Parathyroid adenoma (tissue), 2 donors: ENCODE data around the gene SYT12.

Source experiments
- H2AFZ ChIP-seq: fragments of 300-600 bp; sonication (generic); one replicate; pipeline ENCODE4 v1.7.0; 2017; ENCODE audit warnings: antibody characterized with exemption, mild to moderate bottlenecking
- H3K27ac ChIP-seq: fragments of 300-600 bp; sonication (generic); one replicate; pipeline ENCODE4 v1.7.0; 2017
- H3K27me3 ChIP-seq: fragments of 300-600 bp; sonication (generic); one replicate; pipeline ENCODE4 v1.7.0; 2017; ENCODE audit warnings: low read length; ENCODE audit not compliant: control insufficient read depth, insufficient read depth
- H3K36me3 ChIP-seq: fragments of 300-600 bp; sonication (generic); one replicate; pipeline ENCODE4 v1.7.0; 2017; ENCODE audit warnings: low read length; ENCODE audit not compliant: control insufficient read depth, insufficient read depth
- H3K4me1 ChIP-seq: fragments of 300-600 bp; sonication (generic); one replicate; pipeline ENCODE4 v1.7.0; 2017; ENCODE audit warnings: control low read depth
- H3K4me2 ChIP-seq: fragments of 300-600 bp; sonication (generic); one replicate; pipeline ENCODE4 v1.7.0; 2017; ENCODE audit warnings: low read length
- H3K4me3 ChIP-seq: fragments of 300-600 bp; sonication (generic); one replicate; pipeline ENCODE4 v1.7.0; 2017; ENCODE audit warnings: low read depth, low read length
- H3K79me2 ChIP-seq: fragments of 300-600 bp; sonication (generic); one replicate; pipeline ENCODE4 v1.7.0; 2017; ENCODE audit warnings: control low read depth
- H3K9ac ChIP-seq: fragments of 300-600 bp; sonication (generic); one replicate; pipeline ENCODE4 v1.7.0; 2017; ENCODE audit warnings: mild to moderate bottlenecking
- H3K9me3 ChIP-seq: fragments of 300-600 bp; sonication (generic); one replicate; pipeline ENCODE4 v1.7.0; 2017; ENCODE audit warnings: low read length; ENCODE audit not compliant: control insufficient read depth
- CTCF ChIP-seq: fragments of 300-600 bp; sonication (generic); IDR thresholded peaks from one replicate; pipeline ENCODE4 v1.7.0; 2017; ENCODE audit warnings: antibody characterized with exemption, mild to moderate bottlenecking
- donor health status: primary hyperparathyroidism.

Gene SYT12

GRCh38 chr11:67022961-67023956 lies at the start of gene SYT12:
SYT12 (plus strand) TSS chr11:67023134; CDS start chr11:67030145, 7,011 bp downstream.
- Histone ChIP-seq H3K27me3 (no peaks in the 10 kb centered on the region), H3K9ac (peak within 1 kb of the TSS; percentile 53), H3K27ac (peak within 1 kb of the TSS; percentile 96), H3K9me3 (no peaks in the 10 kb centered on the region), H3K4me1 (peaks cover 19% of the 10 kb centered on the region), H2AFZ (peak within 1 kb of the TSS; percentile 64), H3K4me2 (peak within 1 kb of the TSS; percentile 87), H3K4me3 (peak within 1 kb of the TSS; percentile 71), H3K79me2 (peaks cover 13% of the 10 kb centered on the region), H3K36me3 (no peaks in the 10 kb centered on the region)
- TF ChIP-seq CTCF = no peak

- Histone ChIP-seq H3K4me1 (peaks cover 3% of the 10 kb centered on the region), H3K27ac (no peak overlapping the region), H3K9ac (no peak overlapping the region), H3K27me3 (no peaks in the 10 kb centered on the region), H3K36me3 (no peaks in the 10 kb centered on the region), H2AFZ (no peak overlapping the region), H3K9me3 (no peaks in the 10 kb centered on the region), H3K4me3 (no peak overlapping the region), H3K79me2 (no peaks in the 10 kb centered on the region), H3K4me2 (no peak overlapping the region)
- TF ChIP-seq CTCF = no peak
Observed at GRCh38 chr11:66973956-66974580, 48.9 kb upstream of the SYT12 start.

- Histone ChIP-seq H3K79me2 (no peaks in the 10 kb centered on the region), H3K36me3 (no peaks in the 10 kb centered on the region), H3K9ac (no peak within 1 kb of the TSS), H3K9me3 (no peaks in the 10 kb centered on the region), H3K27me3 (no peaks in the 10 kb centered on the region), H3K4me2 (no peak within 1 kb of the TSS), H3K4me1 (peaks cover 3% of the 10 kb centered on the region), H3K4me3 (no peak within 1 kb of the TSS), H3K27ac (no peak within 1 kb of the TSS), H2AFZ (no peak within 1 kb of the TSS)
- no peak for TF ChIP-seq CTCF
Observed at GRCh38 chr11:66974724-66975404, 48.1 kb upstream of the SYT12 start, which contains the start of gene C11orf86. C11orf86 (plus strand) TSS chr11:66975304; CDS start chr11:66975363, 59 bp downstream.

GRCh38 chr11:66975405-66976027 lies 47.4 kb upstream of the SYT12 start:
- H3K9ac ChIP-seq = no peak overlapping the region
- no peak overlapping the region for H3K27ac ChIP-seq
- TF ChIP-seq CTCF = no peak
- H3K27me3 ChIP-seq = no peaks in the 10 kb centered on the region
- no peaks in the 10 kb centered on the region for H3K79me2 ChIP-seq
- H3K4me1 ChIP-seq = peaks cover 3% of the 10 kb centered on the region
- no peak overlapping the region for H3K4me3 ChIP-seq
- no peak overlapping the region for H3K4me2 ChIP-seq
- H3K9me3 ChIP-seq = no peaks in the 10 kb centered on the region
- no peak overlapping the region for H2AFZ ChIP-seq
- no peaks in the 10 kb centered on the region for H3K36me3 ChIP-seq
